ENCODE measurements around the gene AFMID. TPM values are rescaled to one million over a fixed set of nuclear protein-coding genes. Genes with fewer than 3 reads are reported as not detected.

The AFMID gene
- total and polyA plus RNA-seq, 9 donors = 32.4 to 69.5 (median 41.2) TPM

DNA sequence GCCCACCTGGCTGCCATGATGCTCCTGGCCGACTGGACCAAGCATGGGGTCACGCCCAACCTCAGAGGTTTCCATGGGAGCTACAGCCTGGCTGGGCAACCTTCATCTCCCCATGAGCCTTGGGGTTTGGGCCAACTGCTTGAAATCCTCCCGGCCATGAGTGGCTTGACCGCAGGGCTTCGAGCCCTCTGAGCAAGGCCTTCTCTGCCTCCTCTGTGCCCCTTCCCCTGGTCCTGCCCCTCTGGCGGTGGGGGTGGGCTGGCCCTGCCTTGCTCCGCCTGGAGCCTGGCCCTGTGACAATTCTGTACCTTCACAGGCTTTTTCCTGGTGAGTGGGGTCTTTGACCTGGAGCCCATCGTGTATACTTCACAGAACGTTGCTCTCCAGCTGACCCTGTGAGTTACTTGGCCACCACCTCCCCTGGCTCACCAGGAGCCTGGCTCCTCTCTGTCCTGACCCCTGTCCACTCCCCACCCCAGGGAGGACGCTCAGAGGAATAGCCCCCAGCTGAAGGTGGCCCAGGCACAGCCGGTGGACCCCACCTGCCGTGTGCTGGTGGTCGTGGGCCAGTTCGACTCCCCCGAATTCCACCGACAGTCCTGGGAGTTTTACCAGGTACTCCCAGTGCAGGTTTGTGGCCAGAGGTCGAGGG is 18.1 kb downstream of the AFMID start:
- H3K27me3 ChIP-seq = no peaks in the 10 kb centered on the region
- intact Hi-C loops (cut with DNase I) = no loop called here
- no peak overlapping the region for H3K4me3 ChIP-seq
- H3K4me1 ChIP-seq (ENCODE audit: insufficient read depth) = no peaks in the 10 kb centered on the region
- H3K27ac ChIP-seq = no peak overlapping the region
- no peaks in the 10 kb centered on the region for H3K9me3 ChIP-seq
- 73 to 86% (median 74%) methylated on average over 17 of the region's 17 CpGs for WGBS, 3 donors
- DNase-seq = no peak
- H3K36me3 ChIP-seq = no peaks in the 10 kb centered on the region
- TF ChIP-seq, protein P1, sequence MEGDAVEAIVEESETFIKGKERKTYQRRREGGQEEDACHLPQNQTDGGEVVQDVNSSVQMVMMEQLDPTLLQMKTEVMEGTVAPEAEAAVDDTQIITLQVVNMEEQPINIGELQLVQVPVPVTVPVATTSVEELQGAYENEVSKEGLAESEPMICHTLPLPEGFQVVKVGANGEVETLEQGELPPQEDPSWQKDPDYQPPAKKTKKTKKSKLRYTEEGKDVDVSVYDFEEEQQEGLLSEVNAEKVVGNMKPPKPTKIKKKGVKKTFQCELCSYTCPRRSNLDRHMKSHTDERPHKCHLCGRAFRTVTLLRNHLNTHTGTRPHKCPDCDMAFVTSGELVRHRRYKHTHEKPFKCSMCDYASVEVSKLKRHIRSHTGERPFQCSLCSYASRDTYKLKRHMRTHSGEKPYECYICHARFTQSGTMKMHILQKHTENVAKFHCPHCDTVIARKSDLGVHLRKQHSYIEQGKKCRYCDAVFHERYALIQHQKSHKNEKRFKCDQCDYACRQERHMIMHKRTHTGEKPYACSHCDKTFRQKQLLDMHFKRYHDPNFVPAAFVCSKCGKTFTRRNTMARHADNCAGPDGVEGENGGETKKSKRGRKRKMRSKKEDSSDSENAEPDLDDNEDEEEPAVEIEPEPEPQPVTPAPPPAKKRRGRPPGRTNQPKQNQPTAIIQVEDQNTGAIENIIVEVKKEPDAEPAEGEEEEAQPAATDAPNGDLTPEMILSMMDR (IDR thresholded peaks at IDR 0.05) = no peak
- TF ChIP-seq EP300 (IDR thresholded peaks at IDR 0.05) (no peak), POLR2A (IDR thresholded peaks at IDR 0.05) (no peak)

DNA sequence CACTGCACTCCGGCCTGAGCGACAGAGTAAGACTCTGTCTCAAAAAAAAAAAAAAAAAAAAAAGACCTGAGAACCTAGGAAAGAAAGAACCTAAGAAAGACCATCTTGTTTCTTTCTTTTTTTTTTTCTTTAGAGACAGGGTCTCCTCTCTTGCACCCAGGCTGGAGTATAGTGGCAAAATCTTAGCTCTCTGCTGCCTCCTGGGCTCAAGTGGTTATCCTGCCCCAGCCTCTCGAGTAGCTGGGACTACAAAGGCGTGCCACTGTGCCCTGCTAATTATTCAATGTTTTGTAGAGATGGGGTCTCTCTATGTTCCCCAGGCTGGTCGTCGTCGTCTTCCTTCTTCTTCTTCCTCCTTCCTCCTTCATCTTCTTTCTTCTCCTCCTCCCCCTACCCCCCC is 19.1 kb downstream of the AFMID start:
- WGBS, 3 donors = 76 to 82% (median 82%) methylated on average over 7 of the region's 7 CpGs
- H3K4me1 ChIP-seq (ENCODE audit: insufficient read depth) = no peaks in the 10 kb centered on the region
- no peaks in the 10 kb centered on the region for H3K36me3 ChIP-seq

DNA sequence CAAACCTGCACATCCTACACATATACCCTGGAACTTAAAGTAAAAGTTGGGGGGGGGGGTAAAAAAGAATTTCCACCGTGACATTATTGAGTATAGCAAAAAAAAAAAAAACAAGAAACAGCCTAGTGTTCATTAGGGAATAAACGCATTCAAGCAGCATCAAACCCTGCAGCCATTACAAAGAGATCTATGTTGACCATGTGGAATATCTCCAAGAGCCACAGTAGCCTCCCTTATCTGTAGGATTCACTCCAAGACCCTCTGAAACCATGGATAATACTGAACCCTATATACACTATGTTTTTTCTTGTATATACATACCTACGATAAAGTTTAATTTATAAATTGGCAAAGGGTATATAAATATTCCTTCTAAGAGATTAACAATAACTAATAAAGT is 21.3 kb downstream of the AFMID start:
- H3K9me3 ChIP-seq = no peaks in the 10 kb centered on the region
- 34 to 57% (median 47%) methylated on average over 3 of the region's 3 CpGs for WGBS, 3 donors
- no peaks in the 10 kb centered on the region for H3K36me3 ChIP-seq
- H3K4me3 ChIP-seq = no peak overlapping the region
- H3K4me1 ChIP-seq (ENCODE audit: insufficient read depth) = no peaks in the 10 kb centered on the region
- intact Hi-C loops (cut with DNase I) = no loop called here
- H3K27ac ChIP-seq = no peak overlapping the region
- H3K27me3 ChIP-seq = no peaks in the 10 kb centered on the region
- no peak for TF ChIP-seq EP300 (IDR thresholded peaks at IDR 0.05)
- TF ChIP-seq, protein P1 (IDR thresholded peaks at IDR 0.05) = no peak
- no peak for DNase-seq

More for the DNA sequence above, 19.1 kb downstream of the AFMID start:
- Histone ChIP-seq H3K9me3 (no peaks in the 10 kb centered on the region), H3K27me3 (no peaks in the 10 kb centered on the region), H3K4me3 (no peak overlapping the region), H3K27ac (no peak overlapping the region)
- intact Hi-C loops (cut with DNase I) = no loop called here
- DNase-seq = no peak
- TF ChIP-seq EP300 (IDR thresholded peaks at IDR 0.05) = no peak
- TF ChIP-seq, protein P1 (IDR thresholded peaks at IDR 0.05) = no peak
- TF ChIP-seq POLR2A (IDR thresholded peaks at IDR 0.05) = no peak

DNA sequence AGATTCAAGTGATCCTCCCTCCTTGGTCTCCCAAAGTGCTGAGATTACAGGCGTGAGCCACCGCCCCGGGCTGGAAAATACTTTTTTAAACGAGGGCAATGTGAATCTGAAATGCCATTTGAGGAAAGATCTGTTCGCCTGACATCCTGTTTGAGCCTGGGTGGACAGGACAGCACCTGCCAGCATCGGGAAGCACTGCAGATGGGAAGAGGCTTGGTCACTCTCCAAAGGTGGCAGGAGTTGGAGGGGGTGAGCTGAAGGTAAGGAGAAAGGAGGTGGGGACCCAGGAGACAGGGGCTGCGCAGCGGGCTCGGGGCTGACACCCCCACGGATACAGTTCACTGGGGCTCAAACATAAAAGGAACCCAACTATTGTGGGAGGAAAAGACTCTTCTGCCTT is 22.9 kb downstream of the AFMID start:
- no peaks in the 10 kb centered on the region for H3K27me3 ChIP-seq
- 67 to 79% (median 74%) methylated on average over 10 of the region's 10 CpGs for WGBS, 3 donors
- no peaks in the 10 kb centered on the region for H3K36me3 ChIP-seq
- TF ChIP-seq POLR2A (IDR thresholded peaks at IDR 0.05) = no peak
- H3K4me3 ChIP-seq = no peak overlapping the region
- no peak overlapping the region for H3K27ac ChIP-seq
- peaks cover 1% of the 10 kb centered on the region for H3K4me1 ChIP-seq (ENCODE audit: insufficient read depth)
- DNase-seq = no peak
- no peaks in the 10 kb centered on the region for H3K9me3 ChIP-seq
- intact Hi-C loops (cut with DNase I) = no loop called here

DNA sequence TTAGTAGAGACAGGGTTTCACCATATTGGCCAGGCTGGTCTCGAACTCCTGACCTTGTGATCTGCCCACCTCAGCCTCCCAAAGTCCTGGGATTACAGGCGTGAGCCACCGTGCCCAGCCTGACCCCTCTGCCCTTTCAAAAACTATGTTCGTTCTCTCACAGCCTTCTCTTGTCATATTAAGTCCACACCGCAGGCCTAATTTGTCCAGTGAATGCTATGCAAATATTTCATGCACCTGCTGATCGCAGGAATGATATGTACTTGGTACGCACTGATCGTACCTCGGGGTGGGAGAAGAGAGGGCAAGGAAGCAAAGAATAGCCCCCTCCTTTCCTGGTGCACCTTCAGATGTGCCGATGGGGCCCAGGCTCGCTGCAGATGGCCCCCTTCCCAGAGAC is 23.9 kb downstream of the AFMID start:
- Histone ChIP-seq H3K4me3 (no peak overlapping the region), H3K4me1 (ENCODE audit: insufficient read depth) (peaks cover 1% of the 10 kb centered on the region), H3K36me3 (no peaks in the 10 kb centered on the region), H3K27ac (no peak overlapping the region), H3K9me3 (no peaks in the 10 kb centered on the region), H3K27me3 (no peaks in the 10 kb centered on the region)
- no peak for DNase-seq
- TF ChIP-seq POLR2A (IDR thresholded peaks at IDR 0.05) = no peak
- TF ChIP-seq EP300 (IDR thresholded peaks at IDR 0.05) = no peak
- TF ChIP-seq, protein P1 (IDR thresholded peaks at IDR 0.05) = no peak
- intact Hi-C loops (cut with DNase I) = loop anchor here in 1 of 4 donors (1.0 kb wide), 1 partner anchor 31 kb away; no protein-coding TSS in a partner anchor
- 75 to 84% (median 79%) methylated on average over 11 of the region's 11 CpGs for WGBS, 3 donors

Data from ovary (tissue), 9 donors.